Measurements from ENCODE around the gene SPINK6. TPM values are rescaled to one million over a fixed set of nuclear protein-coding genes. Genes with fewer than 3 reads are reported as not detected.

SPINK6 gene
- total RNA-seq, 3 donors from 2014 or later: not detected

DNA sequence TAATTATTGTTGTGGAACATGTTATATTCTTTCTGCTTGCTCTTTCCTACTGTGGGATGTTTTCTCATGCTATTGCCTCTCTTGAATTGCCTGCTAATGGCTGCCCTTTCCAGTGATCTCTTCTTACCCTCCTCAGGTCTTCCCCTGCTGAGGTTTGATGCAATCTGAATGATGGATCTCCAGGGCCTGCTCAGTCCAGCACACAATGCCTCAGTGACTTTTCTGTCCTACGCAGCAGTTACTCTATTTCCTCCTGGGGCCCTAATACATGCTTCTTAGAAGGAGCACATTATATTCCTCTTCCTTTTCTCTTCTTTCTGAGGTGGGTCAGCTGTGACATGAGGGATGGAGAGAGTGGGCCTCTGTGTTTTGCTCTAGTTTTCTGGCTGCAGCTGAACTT, 34.6 kb upstream of the SPINK6 start, which contains the start of gene SPINK14:
SPINK14 (plus strand) TSS at position 301 of the 400 bp plus-strand sequence. CDS start 1,187 bp downstream, outside the sequence.
- no peaks in the 10 kb centered on the region for H3K36me3 ChIP-seq
- intact Hi-C loops (cut with DNase I; ENCODE audit: low total_unique reads): no loop called here
- no peak within 1 kb of the TSS for H3K27ac ChIP-seq
- H3K4me3 ChIP-seq: no peak within 1 kb of the TSS
- DNase-seq (ENCODE audit: low spot score in 2 of 2): no peak
- no peaks in the 10 kb centered on the region for H3K27me3 ChIP-seq
- no peaks in the 10 kb centered on the region for H3K9me3 ChIP-seq
- H3K4me1 ChIP-seq: no peaks in the 10 kb centered on the region
- TF ChIP-seq POLR2A (IDR thresholded peaks at IDR 0.05) (no peak), CTCF (IDR thresholded peaks at IDR 0.05) (no peak)

DNA sequence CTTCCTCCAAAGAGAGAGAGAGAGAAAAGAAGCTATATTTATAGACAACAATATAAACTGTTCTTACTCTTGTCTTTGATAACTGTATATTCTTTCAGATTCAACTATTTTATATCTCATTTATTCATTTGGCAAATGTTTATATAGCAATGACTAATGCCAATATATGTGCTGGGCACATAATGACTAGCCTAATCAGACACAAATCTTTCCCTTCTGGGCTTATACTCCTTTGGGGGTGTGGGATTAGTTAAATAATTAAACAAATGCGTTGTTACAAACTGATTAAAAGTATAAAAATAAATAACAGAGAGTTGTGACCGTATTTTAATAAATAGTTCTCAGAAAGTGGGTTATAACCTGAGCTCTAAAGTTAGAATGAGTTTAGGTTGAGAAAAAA, 30.5 kb upstream of the SPINK6 start:
- no peaks in the 10 kb centered on the region for H3K36me3 ChIP-seq
- TF ChIP-seq POLR2AphosphoS5 (IDR thresholded peaks at IDR 0.05) (no peak), POLR2A (IDR thresholded peaks at IDR 0.05) (no peak)
- intact Hi-C loops (cut with DNase I; ENCODE audit: low total_unique reads): no loop called here
- no peak overlapping the region for H3K4me3 ChIP-seq
- no peak for DNase-seq (ENCODE audit: low spot score in 2 of 2)
- no peak overlapping the region for H3K27ac ChIP-seq
- no peaks in the 10 kb centered on the region for H3K4me1 ChIP-seq
- no peaks in the 10 kb centered on the region for H3K9me3 ChIP-seq
- no peaks in the 10 kb centered on the region for H3K27me3 ChIP-seq

GRCh38 chr5:148176480-148176879, 26.4 kb upstream of the SPINK6 start:
- DNase-seq (ENCODE audit: low spot score in 2 of 2): no peak
- H3K4me1 ChIP-seq: no peaks in the 10 kb centered on the region
- H3K27me3 ChIP-seq: no peaks in the 10 kb centered on the region
- H3K9me3 ChIP-seq: no peaks in the 10 kb centered on the region
- intact Hi-C loops (cut with DNase I; ENCODE audit: low total_unique reads): no loop called here
- TF ChIP-seq POLR2AphosphoS5 (IDR thresholded peaks at IDR 0.05) (no peak), POLR2A (IDR thresholded peaks at IDR 0.05) (no peak), CTCF (IDR thresholded peaks at IDR 0.05) (no peak)
- H3K27ac ChIP-seq: no peak overlapping the region
- H3K4me3 ChIP-seq: no peak overlapping the region
- no peaks in the 10 kb centered on the region for H3K36me3 ChIP-seq

GRCh38 chr5:148177207-148177606, 25.6 kb upstream of the SPINK6 start:
- TF ChIP-seq POLR2AphosphoS5 (IDR thresholded peaks at IDR 0.05) (no peak), CTCF (IDR thresholded peaks at IDR 0.05) (no peak), POLR2A (IDR thresholded peaks at IDR 0.05) (no peak)
- Histone ChIP-seq H3K4me1 (no peaks in the 10 kb centered on the region), H3K9me3 (no peaks in the 10 kb centered on the region), H3K27me3 (no peaks in the 10 kb centered on the region), H3K36me3 (no peaks in the 10 kb centered on the region), H3K27ac (no peak overlapping the region), H3K4me3 (no peak overlapping the region)
- no peak for DNase-seq (ENCODE audit: low spot score in 2 of 2)
- intact Hi-C loops (cut with DNase I; ENCODE audit: low total_unique reads): no loop called here

- H3K36me3 ChIP-seq: no peaks in the 10 kb centered on the region
- no peak overlapping the region for H3K4me3 ChIP-seq
- intact Hi-C loops (cut with DNase I; ENCODE audit: low total_unique reads): no loop called here
- no peaks in the 10 kb centered on the region for H3K9me3 ChIP-seq
- H3K4me1 ChIP-seq: no peaks in the 10 kb centered on the region
- no peaks in the 10 kb centered on the region for H3K27me3 ChIP-seq
- peak; percentile 45 to 61 (median 50) for TF ChIP-seq CTCF (IDR thresholded peaks at IDR 0.05)
- no peak for TF ChIP-seq POLR2AphosphoS5 (IDR thresholded peaks at IDR 0.05)
- no peak for TF ChIP-seq POLR2A (IDR thresholded peaks at IDR 0.05)
- H3K27ac ChIP-seq: no peak overlapping the region
- DNase-seq (ENCODE audit: low spot score in 2 of 2): no peak
These were observed 23.5 kb upstream of the SPINK6 start for GRCh38 chr5:148179234-148179824.
